HG03280 (cell line): ENCODE measurements around the gene MMP20.
A peak's percentile ranks its signal among the peaks of the same experiment; 100 is the strongest.

Source experiments
- ATAC-seq: cut with Tn5 transposase; IDR thresholded peaks from one replicate; pipeline ENCODE4 v1.9.1; 2021; ENCODE audit warnings: mild to moderate bottlenecking, moderate library complexity; ENCODE audit not compliant: unreplicated experiment

MMP20 gene

GRCh38 chr11:102596578-102596977 lies 28.6 kb downstream of the MMP20 start:
- ATAC-seq = no peak

- ATAC-seq = peak; percentile 36
Observed at GRCh38 chr11:102592634-102593581, 32.2 kb downstream of the MMP20 start.

- ATAC-seq = no peak
Observed at GRCh38 chr11:102592131-102592530, 33.0 kb downstream of the MMP20 start.

GRCh38 chr11:102591160-102591718 lies 33.9 kb downstream of the MMP20 start:
- no peak for ATAC-seq

- ATAC-seq = no peak
Observed at GRCh38 chr11:102590276-102591049, 34.7 kb downstream of the MMP20 start.

GRCh38 chr11:102589047-102589459 lies 36.1 kb downstream of the MMP20 start:
- ATAC-seq = peak; percentile 61

GRCh38 chr11:102587722-102588121 lies 37.4 kb downstream of the MMP20 start:
- no peak for ATAC-seq

- no peak for ATAC-seq
Observed at GRCh38 chr11:102583141-102583873, 41.8 kb downstream of the MMP20 start.

- ATAC-seq = no peak
Observed at GRCh38 chr11:102582140-102582539, 43.0 kb downstream of the MMP20 start.

- ATAC-seq = no peak
Observed at GRCh38 chr11:102581066-102581465, 44.1 kb downstream of the MMP20 start.

- no peak for ATAC-seq
Observed at GRCh38 chr11:102580185-102580951, 44.8 kb downstream of the MMP20 start.

GRCh38 chr11:102577723-102578122 lies 47.4 kb downstream of the MMP20 start:
- ATAC-seq = no peak

- no peak for ATAC-seq
Observed at GRCh38 chr11:102577182-102577581, 48.0 kb downstream of the MMP20 start.

- ATAC-seq = no peak
Observed at GRCh38 chr11:102576350-102576749, 48.8 kb downstream of the MMP20 start.

GRCh38 chr11:102575012-102575411 lies 50.1 kb downstream of the MMP20 start:
- ATAC-seq = no peak

GRCh38 chr11:102573851-102574250 lies 51.3 kb downstream of the MMP20 start:
- ATAC-seq = no peak

- ATAC-seq = no peak
Observed at GRCh38 chr11:102572554-102573220, 52.4 kb downstream of the MMP20 start.

GRCh38 chr11:102568851-102569250 lies 56.3 kb downstream of the MMP20 start:
- ATAC-seq = no peak

GRCh38 chr11:102566112-102566511 lies 59.0 kb downstream of the MMP20 start:
- no peak for ATAC-seq

GRCh38 chr11:102564110-102564509 lies 61.0 kb downstream of the MMP20 start:
- ATAC-seq = peak; percentile 50
